GM12878 (cell line): ENCODE results near the gene PIK3C3. TPM values are rescaled to one million over a fixed set of nuclear protein-coding genes. Genes with fewer than 3 reads are reported as not detected.

Experiments used
- ATAC-seq: fragments of 200-7000 bp; cut with Tn5 transposase; 3 replicates; pipeline ENCODE4 v1.9.1; 2020; ENCODE audit warnings: mild to moderate bottlenecking, moderate library complexity
- BruUV-seq: library from RNA; stranded (reverse); fragments of 400-500 nt; replicated peaks from 2 replicates; lab custom pipeline; 2021; lab: Mats Ljungman, UMichigan
- CTCF ChIA-PET: fragments of 300-600 bp; sonication (Branson Sonifier 250); formaldehyde crosslinking; extraction: SDS; loops from one replicate; lab custom pipeline; 2021; ENCODE audit warnings: inconsistent platforms; lab: Yijun Ruan, JAX
- POLR2A ChIA-PET: fragments of 350-600 bp; formaldehyde crosslinking; extraction: SDS; loops from one replicate; lab custom pipeline; 2021; ENCODE audit warnings: inconsistent platforms; lab: Charles Lee
- RAD21 ChIA-PET: fragments of 300-600 bp; sonication (Branson Sonifier 250); formaldehyde crosslinking; loops from one replicate; lab custom pipeline; 2023; ENCODE audit warnings: antibody characterized with exemption; ENCODE audit not compliant: unreplicated experiment; lab: Charles Lee
- SMC1A ChIA-PET: fragments of 300-600 bp; sonication (Branson Sonifier 250); formaldehyde crosslinking; loops from one replicate; lab custom pipeline; 2023; ENCODE audit not compliant: unreplicated experiment, uncharacterized antibody; lab: Charles Lee
- DNase-seq: peaks from one replicate; pipeline ENCODE4 v3.0.0-alpha.2; 2011; ENCODE audit warnings: low read depth, low spot score
- FAIRE-seq: peaks from 3 replicates; lab custom pipeline; 2011; peaks lifted over from hg19 to GRCh38; lab: Jason Lieb, UNC
- H2AFZ ChIP-seq: 2 replicates; pipeline ENCODE4 v1.6.0; 2011; ENCODE audit warnings: low read depth, low read length, control low read depth; ENCODE audit not compliant: control insufficient read depth
- H3K27ac ChIP-seq: 2 replicates; pipeline ENCODE4 v1.5.1; 2011; ENCODE audit warnings: control low read depth; ENCODE audit not compliant: control insufficient read depth, insufficient read depth
- H3K27me3 ChIP-seq, 2 experiments: replicated peaks in 1 of 2; 2 replicates each; pipeline versions ENCODE4 v1.6.0 to v1.6.1; 2011; ENCODE audit warnings: low read length in 1 of 2; ENCODE audit not compliant: control insufficient read depth in 2 of 2, insufficient read depth in 2 of 2
- H3K36me3 ChIP-seq, 2 experiments: 2 replicates each; pipeline ENCODE4 v1.5.1; 2011; ENCODE audit warnings: low read length in 1 of 2; ENCODE audit not compliant: control insufficient read depth in 2 of 2, insufficient read depth in 2 of 2
- H3K4me1 ChIP-seq: 2 replicates; pipeline ENCODE4 v1.6.1; 2011; ENCODE audit warnings: mild to moderate bottlenecking, low read length, moderate library complexity, mixed read lengths; ENCODE audit not compliant: control insufficient read depth, insufficient read depth
- H3K4me2 ChIP-seq: 2 replicates; pipeline ENCODE4 v1.6.0; 2011; ENCODE audit warnings: control low read depth; ENCODE audit not compliant: control insufficient read depth, insufficient read depth
- H3K4me3 ChIP-seq: fragments of 200-600 bp; sonication (generic); 2 replicates; pipeline ENCODE4 v1.5.1; 2016
- H3K79me2 ChIP-seq: 2 replicates; pipeline ENCODE4 v1.6.0; 2011; ENCODE audit warnings: low read length; ENCODE audit not compliant: control insufficient read depth, insufficient read depth
- H3K9ac ChIP-seq: 2 replicates; pipeline ENCODE4 v1.8.0; 2011; ENCODE audit warnings: low read length, control low read depth, mixed read lengths; ENCODE audit not compliant: control insufficient read depth, insufficient read depth
- H3K9me3 ChIP-seq: replicated peaks from 3 replicates; pipeline ENCODE4 v1.5.1; 2011; ENCODE audit warnings: mild to moderate bottlenecking, low read length; ENCODE audit not compliant: control insufficient read depth, insufficient read depth
- H4K20me1 ChIP-seq: 2 replicates; pipeline ENCODE4 v1.6.0; 2011; ENCODE audit not compliant: control insufficient read depth, insufficient read depth
- FOS ChIP-seq: IDR thresholded peaks from 3 replicates; pipeline ENCODE4 v1.6.1; 2011; ENCODE audit warnings: borderline replicate concordance; ENCODE audit not compliant: insufficient read length; ENCODE audit errors: extremely low read depth
- IKZF2 ChIP-seq, 2 experiments: fragments of 450-650 bp; IDR thresholded peaks; 2 replicates each; pipeline ENCODE4 v1.6.1; 2017; ENCODE audit warnings: mild to moderate bottlenecking in 2 of 2, moderate library complexity in 2 of 2
- SMAD1 ChIP-seq: fragments of 450-650 bp; IDR thresholded peaks from 2 replicates; pipeline ENCODE4 v1.6.1; 2018; ENCODE audit warnings: mild to moderate bottlenecking, low read depth; ENCODE audit not compliant: partially characterized antibody
- SMARCA5 ChIP-seq: fragments of 450-650 bp; IDR thresholded peaks from 2 replicates; pipeline ENCODE4 v1.6.1; 2017; ENCODE audit warnings: mild to moderate bottlenecking
- ZNF207 ChIP-seq: fragments of 450-650 bp; IDR thresholded peaks from 2 replicates; pipeline ENCODE4 v1.6.1; 2014; ENCODE audit warnings: antibody characterized with exemption, mild to moderate bottlenecking, borderline replicate concordance
- ZNF217 ChIP-seq: fragments of 450-650 bp; IDR thresholded peaks from 2 replicates; pipeline ENCODE4 v1.6.1; 2017; ENCODE audit warnings: antibody characterized with exemption, mild to moderate bottlenecking
- WGBS: methylation state at CpG from one replicate; pipeline ENCODE4 v1.1.6; 2016; ENCODE audit warnings: low lambda C conversion rate; ENCODE audit not compliant: insufficient replicate concordance, insufficient coverage; ENCODE audit errors: missing lambda C conversion rate; 5-methylcytosine and 5-hydroxymethylcytosine counted together
- in situ Hi-C: fragments of 300-500 bp; cut with MboI; formaldehyde crosslinking; loops from 9 replicates; pipeline ENCODE4 v1.14.3; 2018; ENCODE audit warnings: mixed read lengths
- intact Hi-C: fragments of 100-400 bp; cut with micrococcal nuclease; formaldehyde crosslinking; loops from one replicate; pipeline ENCODE4 v1.14.2; 2022; ENCODE audit not compliant: unreplicated experiment
- polyA plus RNA-seq, 11 experiments: library from polyadenylated mRNA; depleted of rRNA in 4 of 11; unstranded in 6 of 11; stranded (reverse) in 5 of 11; fragments of >200 nt; fragmentation: Nextera tagmentation in 4 of 11; fragmentation: Illumina TruSeq in 1 of 11; extraction: Ambion mirVana in 4 of 11; extraction: Trizol in 1 of 11; gene quantifications; 1 replicate in 1 of 11; 2 replicates in 10 of 11; pipeline versions ENCODE4 v1.2.1 to v1.2.3, GENCODE V29; 2011 to 2016; ENCODE audit warnings: inconsistent platforms in 2 of 11, missing spikeins in 2 of 11, low read depth in 1 of 11
- total RNA-seq, 4 experiments: library from RNA; depleted of rRNA in 3 of 4; stranded (reverse); fragments of >200 nt in 3 of 4; fragmentation: Illumina TruSeq in 1 of 4; extraction: Trizol in 1 of 4; gene quantifications; 2 replicates each; pipeline versions ENCODE4 v1.2.1 to v1.2.3, GENCODE V29; 2013 to 2021

PIK3C3 gene
- total and polyA plus RNA-seq, 10 of the 15 experiments (the other 5 are each of a cell fraction or from before 2014, with no cell fraction given), result 14.4 to 131 (median 32.4) TPM

- TF ChIP-seq ZNF217, result no peak
- TF ChIP-seq SMARCA5, result no peak
Observed at GRCh38 chr18:41948544-41949110, 6.4 kb upstream of the PIK3C3 start (continued).

DNA sequence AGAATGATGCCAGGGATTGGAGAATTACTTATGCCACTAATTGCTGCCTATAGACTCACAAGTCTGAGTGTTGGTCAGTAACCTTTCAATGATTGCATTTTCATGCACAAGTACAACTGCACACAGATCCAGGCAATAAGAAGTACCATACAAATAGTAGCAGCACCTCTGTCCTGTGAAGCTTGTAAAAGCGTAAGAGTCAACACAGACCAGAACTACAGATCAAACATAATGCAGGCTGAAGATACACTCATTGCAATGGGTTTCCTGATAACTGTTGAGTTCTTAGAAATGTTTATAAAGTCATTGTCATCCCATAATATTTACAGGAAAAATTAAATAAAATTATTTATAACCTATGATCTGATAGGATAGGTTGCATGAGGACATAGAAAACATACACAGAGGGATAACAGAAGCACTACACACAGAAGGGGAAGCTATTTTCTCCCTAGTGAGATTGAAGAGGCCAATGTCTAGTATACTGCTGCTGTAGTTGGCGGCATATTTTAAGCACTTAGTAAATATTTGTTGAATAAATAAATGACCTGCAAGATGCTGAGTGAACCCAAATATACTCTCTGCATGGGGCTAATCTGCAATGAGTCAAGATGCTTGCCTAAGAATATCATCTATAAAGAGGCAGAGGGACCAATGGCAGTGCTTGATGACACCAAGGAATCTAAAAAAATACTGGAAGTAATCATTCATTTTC lies 5.7 kb upstream of the PIK3C3 start:
- Histone ChIP-seq H3K79me2 (no peaks in the 10 kb centered on the region), H3K4me3 (no peak overlapping the region), H2AFZ (no peak overlapping the region), H3K36me3 (no peaks in the 10 kb centered on the region), H3K9ac (no peak overlapping the region), H3K4me1 (peaks cover 6% of the 10 kb centered on the region), H4K20me1 (no peaks in the 10 kb centered on the region), H3K4me2 (no peak overlapping the region), H3K27ac (0 out of 2 replicates have a peak overlapping the region, but pooled peaks have one; percentile 18), H3K9me3 (no peaks in the 10 kb centered on the region; the same call in 2 of the 3 replicates), H3K27me3 (no peaks in the 10 kb centered on the region)
- BruUV-seq, result no TSS peak
- ChIA-PET RAD21 (no interaction called here), POLR2A (interaction anchor here (0.5 kb wide), 1 partner anchor 80 kb away, joined by 5 read pairs; no protein-coding TSS in a partner anchor), SMC1A (interaction anchor here (1.2 to 1.5 kb wide), 2 partner anchors 12 to 22 kb away, joined by 4 to 7 read pairs; no protein-coding TSS in a partner anchor), CTCF (interaction anchor here (1.3 kb wide), 1 partner anchor 37 kb away, joined by 3 read pairs; no protein-coding TSS in a partner anchor)
- TF ChIP-seq ZNF207, result no peak
- TF ChIP-seq IKZF2 (IDR thresholded peaks at IDR 0.05), result no peak
- TF ChIP-seq FOS, result no peak
- no peak for TF ChIP-seq SMAD1
- WGBS, result 82% methylated on average over 2 of the region's 2 CpGs
- FAIRE-seq (no peak), ATAC-seq (no peak), DNase-seq (no peak)
- intact Hi-C loops (no loop called here), in situ Hi-C loops (no loop called here)
